HG03097 (cell line): ENCODE data around the gene WDFY2.
A peak's percentile ranks its signal among the peaks of the same experiment; 100 is the strongest.

Experiments used
- ATAC-seq: cut with Tn5 transposase; IDR thresholded peaks from one replicate; pipeline ENCODE4 v1.9.1; 2021; ENCODE audit not compliant: unreplicated experiment, low FRiP score

Gene WDFY2

DNA sequence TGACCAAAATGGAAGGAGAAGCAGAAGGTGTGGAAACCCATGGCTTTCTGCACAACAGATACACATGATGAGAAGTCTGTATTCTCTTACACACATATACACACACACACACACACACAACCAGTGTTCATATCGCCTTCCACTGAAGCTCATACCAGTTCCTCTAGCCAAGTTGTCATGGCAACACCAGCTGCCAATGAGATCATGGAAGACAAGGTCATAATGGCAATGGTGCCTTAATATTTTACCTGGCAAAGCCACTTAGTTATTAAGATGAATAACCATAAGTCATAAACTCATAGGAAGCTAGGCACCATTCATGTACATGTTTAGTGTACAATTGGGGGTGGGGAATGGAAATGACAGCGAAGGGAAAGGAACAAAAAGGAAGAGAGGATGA is 222.3 kb downstream of the WDFY2 start:
- no peak for ATAC-seq

DNA sequence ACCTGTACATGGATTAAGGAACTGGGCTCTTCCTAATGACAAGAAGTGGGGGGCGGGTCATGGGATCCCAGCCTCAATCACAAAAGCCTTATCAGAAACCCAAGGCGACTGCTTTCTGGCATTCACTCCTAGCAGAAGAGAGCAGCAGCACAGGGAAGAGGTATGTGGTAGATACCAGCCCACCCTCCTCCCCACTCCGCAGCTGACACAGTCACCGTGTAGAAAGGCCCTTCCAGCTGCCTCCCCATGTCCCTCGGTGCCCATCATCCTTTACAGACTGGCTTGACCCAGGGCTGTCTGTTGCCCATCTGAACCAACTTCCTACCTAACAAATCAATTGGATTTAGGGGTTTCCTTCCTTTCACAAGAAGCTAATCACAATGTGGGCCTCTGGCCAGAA is 222.8 kb downstream of the WDFY2 start:
- no peak for ATAC-seq

DNA sequence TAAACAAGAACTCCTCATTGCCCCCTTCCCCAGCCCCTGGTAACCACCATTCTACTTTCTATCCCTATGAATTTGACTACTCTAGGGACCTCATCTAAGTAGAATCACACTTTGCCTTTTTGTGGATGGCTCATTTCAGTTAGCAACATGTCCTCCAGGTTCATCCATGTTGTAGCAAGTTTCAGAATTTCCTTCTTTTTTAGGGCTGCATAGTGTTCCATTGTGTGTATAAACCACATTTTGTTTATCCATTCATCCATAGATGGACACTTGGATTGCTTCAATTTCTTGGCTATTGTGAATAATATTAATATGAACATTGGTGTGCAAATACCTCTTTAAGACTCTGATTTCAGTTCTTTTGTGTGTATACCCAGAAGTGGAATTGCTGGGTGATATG is 224.5 kb downstream of the WDFY2 start:
- no peak for ATAC-seq

DNA sequence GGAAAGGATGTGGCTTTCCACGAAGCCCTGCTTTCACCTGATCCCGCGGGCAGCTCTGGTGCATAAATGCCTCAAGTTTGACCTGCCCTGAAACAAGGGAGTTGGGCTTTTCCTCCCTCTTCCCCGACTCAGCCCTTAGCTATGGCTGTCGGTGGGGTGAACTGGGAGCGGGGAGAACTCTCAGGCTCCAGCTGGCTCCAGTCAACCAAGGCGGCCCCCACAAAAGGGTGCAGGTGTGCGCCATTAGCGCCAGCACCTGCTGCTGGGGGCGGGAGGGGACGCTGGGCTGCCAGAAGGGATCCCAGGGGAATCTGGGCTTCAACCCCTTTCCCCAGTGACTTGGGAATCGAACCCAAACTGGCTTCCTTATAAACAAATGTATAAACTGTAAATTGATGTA is 226.8 kb downstream of the WDFY2 start:
- no peak for ATAC-seq

DNA sequence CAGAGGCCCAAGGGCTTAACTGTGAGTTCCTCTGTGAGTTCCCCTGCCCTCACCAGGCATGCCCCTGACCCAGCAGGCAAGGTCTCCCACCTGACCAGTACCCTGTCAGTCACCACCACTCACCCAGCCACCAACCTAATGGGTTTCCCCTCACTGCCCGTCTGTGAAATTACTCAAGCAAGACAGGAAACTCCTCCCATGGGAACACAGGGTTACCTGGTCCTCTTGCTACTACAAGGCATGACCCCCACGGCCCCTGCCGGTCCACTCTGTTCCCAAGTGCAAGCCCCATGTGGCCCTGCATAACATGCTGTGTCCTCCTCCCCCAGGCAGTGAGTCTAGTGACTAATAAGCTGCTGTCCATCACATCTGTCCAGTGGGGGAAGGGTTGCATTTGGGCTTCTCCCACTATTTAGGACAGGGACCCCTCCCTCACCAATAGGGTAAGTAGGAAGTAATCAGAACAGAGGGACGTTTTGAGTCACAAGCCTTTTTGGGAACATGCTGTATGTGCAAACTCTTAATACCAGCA is 227.7 kb downstream of the WDFY2 start:
- ATAC-seq, result no peak

DNA sequence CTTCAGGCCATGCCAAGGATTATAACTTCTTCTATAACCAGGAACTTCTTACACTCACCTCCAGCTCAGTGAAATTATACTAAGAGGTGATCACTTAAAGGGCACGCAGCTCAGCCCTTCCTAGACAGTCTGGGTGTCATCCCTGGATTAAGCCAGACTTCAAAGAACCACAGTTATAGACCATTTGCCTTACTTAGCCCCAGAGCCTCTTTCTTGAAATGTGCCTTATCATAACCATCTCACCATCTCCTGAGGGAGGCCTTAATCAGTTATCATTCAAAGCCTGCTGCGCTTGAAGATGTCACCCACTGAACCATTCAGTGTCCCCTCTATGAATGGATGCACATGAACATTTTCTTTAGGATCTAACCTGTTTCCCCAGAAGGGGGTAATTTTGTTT is 229.8 kb downstream of the WDFY2 start:
- no peak for ATAC-seq

DNA sequence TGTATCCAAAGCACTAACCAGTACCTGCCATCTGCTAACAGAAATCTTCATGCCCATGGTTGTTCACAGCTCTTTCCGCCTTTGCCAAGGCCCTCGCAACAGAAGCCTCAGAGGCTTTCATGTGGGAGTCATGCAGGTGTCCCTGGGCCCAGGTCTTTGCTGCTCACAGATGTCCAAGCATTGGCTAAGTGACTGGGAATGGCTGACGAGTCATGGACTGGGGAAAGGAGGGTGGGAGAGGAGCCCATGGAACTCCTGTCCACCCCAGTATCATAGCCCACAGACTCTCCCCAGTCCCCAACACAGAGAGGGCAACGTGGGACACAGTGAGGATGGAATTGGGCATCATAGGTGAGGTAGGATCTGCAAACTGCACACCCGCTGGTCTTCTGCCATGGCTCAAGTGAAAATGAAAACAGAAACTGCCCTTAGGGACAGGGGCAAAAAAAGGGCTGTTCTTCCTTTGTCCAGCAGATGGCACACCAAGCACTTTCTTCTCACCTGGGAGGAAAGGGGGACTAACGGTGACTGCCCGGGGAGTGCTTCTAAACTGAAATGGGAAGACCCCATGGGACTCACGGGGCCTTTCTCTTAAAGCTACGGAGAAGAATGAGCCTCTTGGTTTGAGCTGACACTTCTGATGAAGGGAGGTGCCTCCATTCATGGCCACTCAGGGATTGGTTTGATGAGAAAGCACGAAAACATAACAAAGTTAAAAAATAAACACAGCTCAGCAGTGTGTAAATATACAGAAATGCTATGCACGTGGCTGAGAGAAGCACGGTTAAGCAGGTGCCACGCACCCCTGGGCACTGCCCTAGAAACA is 230.8 kb downstream of the WDFY2 start:
- peak; percentile 61 for ATAC-seq

DNA sequence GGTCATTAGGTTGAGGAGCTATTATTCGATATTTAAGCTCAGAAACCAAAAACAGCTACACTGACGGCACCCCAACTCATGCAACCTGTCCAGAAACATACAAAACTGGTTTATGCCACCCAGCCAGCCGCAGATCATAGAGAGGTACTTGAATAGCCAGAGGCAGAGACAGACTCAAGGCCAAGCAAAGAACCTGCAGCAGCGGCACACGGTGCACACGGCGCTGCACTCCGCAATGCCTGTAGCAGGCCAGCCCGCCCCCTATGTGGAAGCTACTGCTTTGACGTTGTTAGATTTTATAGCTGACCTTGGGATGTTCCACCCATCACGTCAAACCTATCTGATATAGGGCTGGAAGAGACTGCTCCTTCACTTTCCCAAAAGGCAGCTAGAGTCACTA is 231.6 kb downstream of the WDFY2 start:
- no peak for ATAC-seq

DNA sequence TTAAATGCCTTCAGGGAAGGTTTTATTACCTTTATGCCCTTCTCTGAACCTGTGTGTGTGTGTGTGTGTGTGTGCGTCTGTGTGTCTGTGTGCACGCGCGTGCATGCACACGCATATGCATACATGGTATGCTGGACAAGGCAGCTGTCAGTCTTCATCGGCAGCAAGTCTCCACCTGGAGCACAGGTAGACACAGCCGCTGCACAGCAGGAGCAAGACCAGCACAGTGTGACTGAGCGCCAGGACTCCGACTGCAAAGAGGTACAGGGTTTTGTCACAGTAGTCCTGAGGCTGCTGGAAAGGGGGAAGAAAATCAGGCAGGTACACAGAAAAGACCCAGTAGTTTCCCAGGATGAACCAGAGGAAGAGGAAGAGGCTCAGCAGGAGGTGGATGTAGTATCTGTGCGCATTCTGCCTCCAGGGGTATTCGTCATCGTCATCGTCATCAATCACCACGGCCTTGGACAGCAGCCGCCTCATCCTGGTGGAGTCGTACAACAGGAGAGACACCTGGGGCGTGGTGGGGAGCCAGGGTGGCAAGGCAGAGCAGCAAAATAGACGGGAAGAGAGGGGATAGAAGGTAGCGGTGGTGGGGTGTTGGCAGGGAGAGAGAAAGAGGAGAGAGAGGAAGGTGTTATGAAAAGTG is 232.5 kb downstream of the WDFY2 start:
- ATAC-seq, result no peak
